Lung (tissue), 12 donors: ENCODE measurements around the gene PSEN1. TPM values are rescaled to one million over a fixed set of nuclear protein-coding genes. Genes with fewer than 3 reads are reported as not detected.
"Not testable (repeated sequence)": the region's sequence is repeated elsewhere in the genome, so short reads cannot be mapped to it uniquely, and the experiment has no call there.

ENCODE experiments used
- ATAC-seq: fragments of 200-7000 bp; cut with Tn5 transposase; one replicate; pipeline ENCODE4 v1.9.1; 2020; ENCODE audit warnings: moderate number of reproducible peaks; ENCODE audit not compliant: insufficient read depth, low FRiP score
- DNase-seq, 3 donors: peaks; one replicate each; pipeline ENCODE4 v3.0.0-alpha.2; 2013 to 2017
- H3K27ac ChIP-seq, 2 donors: one replicate each; pipeline ENCODE4 v1.5.1; 2013; ENCODE audit warnings: mild to moderate bottlenecking in 2 of 2, moderate library complexity in 2 of 2, control low read depth in 1 of 2, inconsistent platforms in 1 of 2, low read depth in 1 of 2, low read length in 1 of 2
- H3K27me3 ChIP-seq, 3 donors: one replicate each; pipeline ENCODE4 v1.5.1; 2013; ENCODE audit warnings: low read length in 2 of 3; ENCODE audit not compliant: control insufficient read depth in 3 of 3, insufficient read depth in 3 of 3
- H3K36me3 ChIP-seq, 4 donors: one replicate each; pipeline ENCODE4 v1.5.1; 2013; ENCODE audit warnings: low read length in 4 of 4, mild to moderate bottlenecking in 1 of 4, moderate library complexity in 1 of 4; ENCODE audit not compliant: control insufficient read depth in 4 of 4, insufficient read depth in 4 of 4
- H3K4me1 ChIP-seq, 5 donors: one replicate each; pipeline ENCODE4 v1.5.1; 2013; ENCODE audit warnings: low read length in 5 of 5, mild to moderate bottlenecking in 2 of 5, moderate library complexity in 1 of 5; ENCODE audit not compliant: control insufficient read depth in 5 of 5, insufficient read depth in 5 of 5
- H3K4me3 ChIP-seq: one replicate; pipeline ENCODE4 v1.5.1; 2013; ENCODE audit warnings: mild to moderate bottlenecking, control low read depth, moderate library complexity
- H3K9ac ChIP-seq, 2 donors: one replicate each; pipeline ENCODE4 v1.5.1; 2013; ENCODE audit warnings: low read length in 2 of 2, control low read depth in 1 of 2; ENCODE audit not compliant: insufficient read depth in 1 of 2
- H3K9me3 ChIP-seq, 4 donors: one replicate each; pipeline ENCODE4 v1.5.1; 2013; ENCODE audit warnings: low read length in 3 of 4, mild to moderate bottlenecking in 1 of 4, moderate library complexity in 1 of 4; ENCODE audit not compliant: control insufficient read depth in 4 of 4, insufficient read depth in 3 of 4
- CTCF ChIP-seq: IDR thresholded peaks from 2 replicates; pipeline ENCODE4 v1.5.1; 2012; ENCODE audit warnings: mild to moderate bottlenecking; ENCODE audit errors: control extremely low read depth, extremely low read depth
- WGBS, 2 donors: extraction: QIAGEN DNeasy Blood & Tissue Kit; methylation state at CpG; one replicate each; pipeline ENCODE4 v1.1.7; 2013; 5-methylcytosine and 5-hydroxymethylcytosine counted together
- polyA plus RNA-seq, 2 donors: library from polyadenylated mRNA; stranded (reverse); fragments of 200-250 nt; gene quantifications; one replicate each; pipeline ENCODE4 v1.2.1, GENCODE V29; 2013
- total RNA-seq, 2 donors: library from RNA; depleted of rRNA in 1 of 2; stranded (reverse); fragments of >200 nt in 1 of 2; gene quantifications; one replicate each; pipeline ENCODE4 v1.2.1, GENCODE V29; 2014 to 2021
- donor health status: control.
- donor health status: control.
- donor health status: Bipolar disorder and iron deficiency.
- donor health status: healthy.
- donor health status: DM: yes; HTN: yes; CAD: no.

Gene PSEN1
- total and polyA plus RNA-seq, 4 donors = 33.6 to 64.7 (median 50.6) TPM

GRCh38 chr14:73188501-73188911 lies 52.2 kb downstream of the PSEN1 start:
- H3K27ac ChIP-seq = no peak overlapping the region
- no peak overlapping the region for H3K9ac ChIP-seq
- no peaks in the 10 kb centered on the region for H3K27me3 ChIP-seq
- no peaks in the 10 kb centered on the region for H3K9me3 ChIP-seq
- ATAC-seq = no peak
- H3K36me3 ChIP-seq = peaks cover 7 to 15% (median 13%) of the 10 kb centered on the region in 4 donors
- H3K4me3 ChIP-seq = no peak overlapping the region
- 95% methylated on average over 3 of the region's 3 CpGs for WGBS, 2 donors
- no peaks in the 10 kb centered on the region for H3K4me1 ChIP-seq
- DNase-seq = no peak
- TF ChIP-seq CTCF = no peak

GRCh38 chr14:73189651-73190050 lies 53.3 kb downstream of the PSEN1 start:
- Histone ChIP-seq H3K4me3 (no peak overlapping the region), H3K4me1 (no peaks in the 10 kb centered on the region), H3K27me3 (no peaks in the 10 kb centered on the region), H3K9ac (no peak overlapping the region), H3K27ac (no peak overlapping the region), H3K9me3 (no peaks in the 10 kb centered on the region), H3K36me3 (peaks cover 7 to 23% (median 18%) of the 10 kb centered on the region in 4 donors)
- WGBS, 2 donors = 83 to 97% methylated on average over 3 of the region's 3 CpGs
- DNase-seq (no peak), ATAC-seq (no peak)
- no peak for TF ChIP-seq CTCF

- Histone ChIP-seq H3K36me3 (peaks cover 7 to 27% (median 25%) of the 10 kb centered on the region in 4 donors), H3K9ac (no peak overlapping the region), H3K4me1 (no peaks in the 10 kb centered on the region), H3K4me3 (no peak overlapping the region), H3K9me3 (no peaks in the 10 kb centered on the region), H3K27ac (no peak overlapping the region), H3K27me3 (no peaks in the 10 kb centered on the region)
- TF ChIP-seq CTCF = no peak
- DNase-seq (no peak), ATAC-seq (no peak)
- WGBS, 2 donors = 90 to 93% methylated on average over 2 of the region's 2 CpGs
Measured at GRCh38 chr14:73191441-73191840, 55.1 kb downstream of the PSEN1 start.

- WGBS, 2 donors = 97% methylated on average over 8 of the region's 8 CpGs
- H3K4me1 ChIP-seq, H3K4me3 ChIP-seq, H3K9me3 ChIP-seq, DNase-seq, H3K9ac ChIP-seq, H3K27ac ChIP-seq, ATAC-seq, H3K27me3 ChIP-seq: not testable (repeated sequence)
- H3K36me3 ChIP-seq = peaks cover 19 to 35% (median 28%) of the 10 kb centered on the region in 4 donors
Measured at GRCh38 chr14:73194306-73194705, 58.0 kb downstream of the PSEN1 start.
